PC-3 (cell line): Measurements from ENCODE around the gene CDH4. TPM values are rescaled to one million over a fixed set of nuclear protein-coding genes. Genes with fewer than 3 reads are reported as not detected.

Source experiments
- ATAC-seq: fragments of 200-7000 bp; cut with Tn5 transposase; 2 replicates; pipeline ENCODE4 v1.9.1; 2020; ENCODE audit warnings: mild to moderate bottlenecking, moderate library complexity
- BruUV-seq: library from RNA; stranded (reverse); fragments of 400-500 nt; replicated peaks from 2 replicates; lab custom pipeline; 2021; lab: Mats Ljungman, UMichigan
- CTCF ChIA-PET: fragments of 300-600 bp; sonication (Branson Sonifier 250); formaldehyde crosslinking; loops from one replicate; lab custom pipeline; 2022; ENCODE audit warnings: antibody characterized with exemption; lab: Charles Lee
- POLR2A ChIA-PET: fragments of 300-600 bp; sonication (Branson Sonifier 250); formaldehyde crosslinking; loops from one replicate; lab custom pipeline; 2022; ENCODE audit warnings: antibody characterized with exemption; ENCODE audit not compliant: unreplicated experiment; lab: Charles Lee
- DNase-seq: peaks from one replicate; pipeline ENCODE4 v3.0.0-alpha.2; 2015
- H2AFZ ChIP-seq: fragments of 300-600 bp; sonication (generic); 2 replicates; pipeline ENCODE4 v1.6.0; 2016; ENCODE audit warnings: antibody characterized with exemption, low read length
- H3F3A ChIP-seq: fragments of 300-600 bp; sonication (generic); one replicate; pipeline ENCODE4 v1.6.0; 2017; ENCODE audit warnings: antibody characterized with exemption, low read length, control low read depth, mild to moderate bottlenecking; ENCODE audit not compliant: unreplicated experiment
- H3K27ac ChIP-seq: fragments of 300-600 bp; sonication (generic); 2 replicates; pipeline ENCODE4 v1.5.1; 2016; ENCODE audit warnings: mild to moderate bottlenecking, low read length
- H3K27me3 ChIP-seq: fragments of 300-600 bp; sonication (generic); 2 replicates; pipeline ENCODE4 v1.6.1; 2016; ENCODE audit warnings: low read length, mixed read lengths
- H3K36me3 ChIP-seq: fragments of 300-600 bp; sonication (generic); 2 replicates; pipeline ENCODE4 v1.6.1; 2016; ENCODE audit warnings: low read depth, mixed run types, low read length, mixed read lengths
- H3K4me1 ChIP-seq: fragments of 300-600 bp; sonication (generic); 2 replicates; pipeline ENCODE4 v1.5.1; 2016; ENCODE audit warnings: low read length; ENCODE audit not compliant: insufficient read depth
- H3K4me2 ChIP-seq: fragments of 300-600 bp; sonication (generic); 2 replicates; pipeline ENCODE4 v1.6.0; 2016; ENCODE audit warnings: low read length
- H3K4me3 ChIP-seq: fragments of 300-600 bp; sonication (generic); 2 replicates; pipeline ENCODE4 v1.5.1; 2016; ENCODE audit warnings: mild to moderate bottlenecking, low read length, mixed read lengths
- H3K79me2 ChIP-seq: fragments of 300-600 bp; sonication (generic); 2 replicates; pipeline ENCODE4 v1.6.1; 2017; ENCODE audit warnings: low read length, mixed read lengths
- H3K9ac ChIP-seq: fragments of 300-600 bp; sonication (generic); 2 replicates; pipeline ENCODE4 v1.6.0; 2016; ENCODE audit warnings: mild to moderate bottlenecking, low read length
- H3K9me2 ChIP-seq: fragments of 300-600 bp; sonication (generic); replicated peaks from 2 replicates; pipeline ENCODE4 v1.6.1; 2016; ENCODE audit warnings: mixed run types, low read length, mixed read lengths
- H3K9me3 ChIP-seq: fragments of 300-600 bp; sonication (generic); 2 replicates; pipeline ENCODE4 v1.6.1; 2016; ENCODE audit warnings: low read length, mixed read lengths
- H4K20me1 ChIP-seq: fragments of 300-600 bp; sonication (generic); 2 replicates; pipeline ENCODE4 v1.6.1; 2016; ENCODE audit warnings: low read length, mixed read lengths
- EZH2 ChIP-seq: fragments of 300-600 bp; sonication (generic); IDR thresholded peaks from one replicate; pipeline ENCODE4 v1.6.1; 2017; ENCODE audit warnings: antibody characterized with exemption, mild to moderate bottlenecking, low read length; ENCODE audit not compliant: unreplicated experiment
- EZH2phosphoT487 ChIP-seq: fragments of 300-600 bp; sonication (generic); IDR thresholded peaks from 2 replicates; pipeline ENCODE4 v1.6.1; 2018; ENCODE audit warnings: mild to moderate bottlenecking, antibody characterized with exemption, low read length, borderline replicate concordance
- intact Hi-C: fragments of 100-400 bp; cut with micrococcal nuclease; formaldehyde crosslinking; loops from 2 replicates; pipeline ENCODE4 v1.9.0; 2023
- total RNA-seq: library from RNA; depleted of rRNA; stranded (reverse); fragments of >200 nt; gene quantifications from 2 replicates; pipeline ENCODE4 v1.2.3, GENCODE V29; 2014
- TF ChIP-seq, protein P1 (sequence below): fragments of 300-600 bp; sonication (generic); conservative IDR thresholded peaks from 2 replicates; pipeline ENCODE4 v1.5.1; 2017; ENCODE audit warnings: antibody characterized with exemption, low read depth, mild to moderate bottlenecking, low read length

The CDH4 gene
- total RNA-seq, 1 experiment from 2014 or later = not detected

DNA sequence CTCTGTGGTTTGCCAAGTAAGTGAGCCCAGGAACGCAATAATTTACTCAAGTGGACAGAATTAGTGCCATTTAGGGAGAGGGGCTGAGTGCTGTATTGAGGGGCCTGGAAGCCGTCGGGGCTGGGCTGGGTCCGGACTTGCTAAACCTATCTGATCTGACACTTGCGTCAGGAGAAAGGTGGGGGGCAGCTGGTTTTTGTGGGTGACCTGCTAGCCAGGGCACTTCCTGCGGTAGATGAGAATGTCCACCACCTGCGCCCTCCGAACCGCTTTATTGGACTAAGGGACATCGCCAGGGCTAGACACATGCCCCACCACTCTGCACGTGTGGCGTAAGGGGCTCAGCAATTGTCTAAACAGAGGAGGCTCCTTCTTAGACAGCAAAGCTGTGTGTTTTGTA lies 139.1 kb downstream of the CDH4 start:
- BruUV-seq = no TSS peak
- ATAC-seq (no peak), DNase-seq (no peak)
- Histone ChIP-seq H3K9ac (no peak overlapping the region), H3F3A (no peaks in the 10 kb centered on the region), H2AFZ (no peak overlapping the region), H3K4me3 (no peak overlapping the region), H3K9me3 (no peaks in the 10 kb centered on the region), H3K79me2 (no peaks in the 10 kb centered on the region), H3K9me2 (no peaks in the 10 kb centered on the region), H3K4me1 (no peaks in the 10 kb centered on the region), H4K20me1 (no peaks in the 10 kb centered on the region), H3K27ac (no peak overlapping the region), H3K36me3 (no peaks in the 10 kb centered on the region), H3K4me2 (no peak overlapping the region), H3K27me3 (peaks cover 15% of the 10 kb centered on the region; the same call in 1 of the 2 replicates)
- intact Hi-C loops = no loop called here
- CTCF ChIA-PET = no interaction called here
- POLR2A ChIA-PET = no interaction called here
- TF ChIP-seq EZH2 (no peak), EZH2phosphoT487 (no peak)
- TF ChIP-seq, protein P1, sequence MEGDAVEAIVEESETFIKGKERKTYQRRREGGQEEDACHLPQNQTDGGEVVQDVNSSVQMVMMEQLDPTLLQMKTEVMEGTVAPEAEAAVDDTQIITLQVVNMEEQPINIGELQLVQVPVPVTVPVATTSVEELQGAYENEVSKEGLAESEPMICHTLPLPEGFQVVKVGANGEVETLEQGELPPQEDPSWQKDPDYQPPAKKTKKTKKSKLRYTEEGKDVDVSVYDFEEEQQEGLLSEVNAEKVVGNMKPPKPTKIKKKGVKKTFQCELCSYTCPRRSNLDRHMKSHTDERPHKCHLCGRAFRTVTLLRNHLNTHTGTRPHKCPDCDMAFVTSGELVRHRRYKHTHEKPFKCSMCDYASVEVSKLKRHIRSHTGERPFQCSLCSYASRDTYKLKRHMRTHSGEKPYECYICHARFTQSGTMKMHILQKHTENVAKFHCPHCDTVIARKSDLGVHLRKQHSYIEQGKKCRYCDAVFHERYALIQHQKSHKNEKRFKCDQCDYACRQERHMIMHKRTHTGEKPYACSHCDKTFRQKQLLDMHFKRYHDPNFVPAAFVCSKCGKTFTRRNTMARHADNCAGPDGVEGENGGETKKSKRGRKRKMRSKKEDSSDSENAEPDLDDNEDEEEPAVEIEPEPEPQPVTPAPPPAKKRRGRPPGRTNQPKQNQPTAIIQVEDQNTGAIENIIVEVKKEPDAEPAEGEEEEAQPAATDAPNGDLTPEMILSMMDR = no peak

- CTCF ChIA-PET = no interaction called here
- Histone ChIP-seq H2AFZ (no peak overlapping the region), H3K9me3 (no peaks in the 10 kb centered on the region), H3K27me3 (peaks cover 18% of the 10 kb centered on the region; the same call in 1 of the 2 replicates), H3K27ac (no peak overlapping the region), H3K4me3 (no peak overlapping the region), H3K4me1 (no peaks in the 10 kb centered on the region), H3K79me2 (no peaks in the 10 kb centered on the region), H3K4me2 (no peak overlapping the region), H4K20me1 (no peaks in the 10 kb centered on the region), H3F3A (no peaks in the 10 kb centered on the region), H3K9me2 (no peaks in the 10 kb centered on the region), H3K9ac (no peak overlapping the region), H3K36me3 (no peaks in the 10 kb centered on the region)
- intact Hi-C loops = no loop called here
- DNase-seq (no peak), ATAC-seq (no peak)
- POLR2A ChIA-PET = no interaction called here
- TF ChIP-seq EZH2phosphoT487 (no peak), EZH2 (no peak)
- TF ChIP-seq, protein P1 = no peak
- no TSS peak for BruUV-seq
Observed at GRCh38 chr20:61391812-61392520, 139.9 kb downstream of the CDH4 start.

DNA sequence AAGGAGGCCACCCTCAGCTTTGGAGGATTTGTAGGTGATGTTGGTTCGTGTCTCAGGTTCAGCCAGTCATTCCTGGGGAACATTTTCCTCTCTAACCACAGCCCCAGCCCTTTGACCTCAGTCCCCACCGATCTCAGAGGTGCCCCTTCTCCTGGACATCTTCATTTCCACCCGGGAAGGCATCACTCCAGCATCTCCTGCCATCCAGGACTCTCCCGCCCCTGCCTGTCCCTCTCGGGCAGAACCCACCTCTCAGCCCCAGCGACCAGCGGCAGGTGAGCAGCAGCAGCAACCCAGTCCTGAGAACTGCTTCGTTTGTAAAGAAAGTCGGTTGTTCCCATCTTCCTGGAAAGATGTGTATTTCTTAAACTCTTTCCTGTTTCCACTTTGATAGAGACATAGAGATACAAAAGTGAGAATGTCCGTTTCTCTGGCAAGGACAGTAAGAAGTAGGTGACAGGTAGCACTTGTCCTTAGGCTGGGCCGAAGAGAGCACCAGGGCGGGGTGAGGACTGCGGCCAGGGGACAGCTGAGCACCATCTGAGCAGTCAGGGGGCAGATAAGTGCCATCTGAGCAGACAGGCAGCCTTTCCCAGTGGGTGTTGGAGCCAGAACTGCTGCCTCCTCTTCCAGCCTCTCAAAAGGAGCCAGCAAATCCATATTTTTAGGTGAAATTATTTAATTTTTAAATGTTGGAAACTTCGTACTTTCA lies 142.2 kb downstream of the CDH4 start:
- intact Hi-C loops = no loop called here
- no peak overlapping the region for H3K4me3 ChIP-seq
- H3K9me3 ChIP-seq = no peaks in the 10 kb centered on the region
- H3K4me2 ChIP-seq = no peak overlapping the region
- ChIA-PET CTCF (no interaction called here), POLR2A (no interaction called here)
- BruUV-seq = no TSS peak
- no peaks in the 10 kb centered on the region for H4K20me1 ChIP-seq
- no peaks in the 10 kb centered on the region for H3F3A ChIP-seq
- no peak overlapping the region for H3K9ac ChIP-seq
- no peaks in the 10 kb centered on the region for H3K79me2 ChIP-seq
- no peak for ATAC-seq
- no peak overlapping the region for H3K27ac ChIP-seq
- H3K36me3 ChIP-seq = no peaks in the 10 kb centered on the region
- H3K4me1 ChIP-seq = no peaks in the 10 kb centered on the region
- H3K27me3 ChIP-seq = peaks cover 27% of the 10 kb centered on the region; the same call in 1 of the 2 replicates
- no peak for DNase-seq
- no peak overlapping the region for H2AFZ ChIP-seq
- TF ChIP-seq, protein P1 = no peak
- no peak for TF ChIP-seq EZH2phosphoT487
- TF ChIP-seq EZH2 = no peak
- no peaks in the 10 kb centered on the region for H3K9me2 ChIP-seq
